ENCODE data around the gene EYA2.

- TF ChIP-seq, protein P1, sequence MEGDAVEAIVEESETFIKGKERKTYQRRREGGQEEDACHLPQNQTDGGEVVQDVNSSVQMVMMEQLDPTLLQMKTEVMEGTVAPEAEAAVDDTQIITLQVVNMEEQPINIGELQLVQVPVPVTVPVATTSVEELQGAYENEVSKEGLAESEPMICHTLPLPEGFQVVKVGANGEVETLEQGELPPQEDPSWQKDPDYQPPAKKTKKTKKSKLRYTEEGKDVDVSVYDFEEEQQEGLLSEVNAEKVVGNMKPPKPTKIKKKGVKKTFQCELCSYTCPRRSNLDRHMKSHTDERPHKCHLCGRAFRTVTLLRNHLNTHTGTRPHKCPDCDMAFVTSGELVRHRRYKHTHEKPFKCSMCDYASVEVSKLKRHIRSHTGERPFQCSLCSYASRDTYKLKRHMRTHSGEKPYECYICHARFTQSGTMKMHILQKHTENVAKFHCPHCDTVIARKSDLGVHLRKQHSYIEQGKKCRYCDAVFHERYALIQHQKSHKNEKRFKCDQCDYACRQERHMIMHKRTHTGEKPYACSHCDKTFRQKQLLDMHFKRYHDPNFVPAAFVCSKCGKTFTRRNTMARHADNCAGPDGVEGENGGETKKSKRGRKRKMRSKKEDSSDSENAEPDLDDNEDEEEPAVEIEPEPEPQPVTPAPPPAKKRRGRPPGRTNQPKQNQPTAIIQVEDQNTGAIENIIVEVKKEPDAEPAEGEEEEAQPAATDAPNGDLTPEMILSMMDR (conservative IDR thresholded peaks at IDR 0.05): no peak
- TF ChIP-seq ZFX (IDR thresholded peaks at IDR 0.05): no peak
These were observed 159.9 kb downstream of the EYA2 start for GRCh38 chr20:47054506-47054905.

All from C4-2B (cell line).